Gastrocnemius medialis (tissue), 4 donors: ENCODE data around the gene GRIK4.

ENCODE experiments used
- POLR2A ChIP-seq, 2 donors: fragments of 450-650 bp; IDR thresholded peaks; one replicate each; pipeline ENCODE4 v1.6.1; 2017; ENCODE audit warnings: antibody characterized with exemption in 2 of 2, mild to moderate bottlenecking in 2 of 2, moderate library complexity in 2 of 2
- TF ChIP-seq, protein P1 (sequence below), 5 experiments: fragments of 450-650 bp in 3 of 5; fragments of 200-600 bp in 2 of 5; sonication (generic) in 2 of 5; IDR thresholded peaks in 4 of 5; conservative IDR thresholded peaks in 1 of 5; 1 replicate in 4 of 5; 2 replicates in 1 of 5; pipeline ENCODE4 v1.5.1; 2016 to 2019; ENCODE audit warnings: antibody characterized with exemption in 5 of 5, mild to moderate bottlenecking in 3 of 5, moderate library complexity in 3 of 5

DNA sequence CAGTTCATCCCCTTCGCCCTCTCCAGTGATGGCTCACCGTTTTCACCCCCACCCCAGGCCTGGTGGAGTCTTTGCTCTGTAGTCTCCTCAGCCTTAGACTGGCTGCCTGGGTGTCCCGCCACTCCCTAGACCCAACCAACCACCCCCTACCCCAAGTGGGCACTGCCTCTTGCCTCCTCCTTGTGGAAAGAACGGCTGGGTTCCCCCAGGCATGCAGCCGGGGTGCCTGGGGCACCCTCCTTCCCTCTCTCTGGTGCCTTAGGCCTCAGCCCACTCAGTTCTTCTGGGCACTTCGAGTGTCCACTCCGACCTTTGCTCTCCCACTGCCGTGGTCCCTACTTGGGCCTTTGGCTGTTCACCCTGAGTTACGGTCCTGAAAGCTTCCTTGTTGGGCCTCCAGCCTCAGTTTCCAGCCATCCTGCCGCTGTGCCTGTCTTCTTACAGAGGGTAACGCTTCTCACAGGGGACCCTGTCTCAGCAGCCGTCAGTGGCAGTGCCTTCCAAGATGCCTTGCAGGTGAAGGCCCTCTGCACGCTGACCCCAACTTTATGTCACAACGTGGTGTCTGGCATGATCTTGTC, 3.1 kb downstream of the GRIK4 start:
- TF ChIP-seq, protein P1, sequence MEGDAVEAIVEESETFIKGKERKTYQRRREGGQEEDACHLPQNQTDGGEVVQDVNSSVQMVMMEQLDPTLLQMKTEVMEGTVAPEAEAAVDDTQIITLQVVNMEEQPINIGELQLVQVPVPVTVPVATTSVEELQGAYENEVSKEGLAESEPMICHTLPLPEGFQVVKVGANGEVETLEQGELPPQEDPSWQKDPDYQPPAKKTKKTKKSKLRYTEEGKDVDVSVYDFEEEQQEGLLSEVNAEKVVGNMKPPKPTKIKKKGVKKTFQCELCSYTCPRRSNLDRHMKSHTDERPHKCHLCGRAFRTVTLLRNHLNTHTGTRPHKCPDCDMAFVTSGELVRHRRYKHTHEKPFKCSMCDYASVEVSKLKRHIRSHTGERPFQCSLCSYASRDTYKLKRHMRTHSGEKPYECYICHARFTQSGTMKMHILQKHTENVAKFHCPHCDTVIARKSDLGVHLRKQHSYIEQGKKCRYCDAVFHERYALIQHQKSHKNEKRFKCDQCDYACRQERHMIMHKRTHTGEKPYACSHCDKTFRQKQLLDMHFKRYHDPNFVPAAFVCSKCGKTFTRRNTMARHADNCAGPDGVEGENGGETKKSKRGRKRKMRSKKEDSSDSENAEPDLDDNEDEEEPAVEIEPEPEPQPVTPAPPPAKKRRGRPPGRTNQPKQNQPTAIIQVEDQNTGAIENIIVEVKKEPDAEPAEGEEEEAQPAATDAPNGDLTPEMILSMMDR (IDR thresholded peaks at IDR 0.05 in 4 of 5, conservative IDR thresholded peaks at IDR 0.05 in 1 of 5), result no peak
- TF ChIP-seq POLR2A (IDR thresholded peaks at IDR 0.05), result no peak
